ENCODE data around the gene UNC45B.

Gene UNC45B

DNA sequence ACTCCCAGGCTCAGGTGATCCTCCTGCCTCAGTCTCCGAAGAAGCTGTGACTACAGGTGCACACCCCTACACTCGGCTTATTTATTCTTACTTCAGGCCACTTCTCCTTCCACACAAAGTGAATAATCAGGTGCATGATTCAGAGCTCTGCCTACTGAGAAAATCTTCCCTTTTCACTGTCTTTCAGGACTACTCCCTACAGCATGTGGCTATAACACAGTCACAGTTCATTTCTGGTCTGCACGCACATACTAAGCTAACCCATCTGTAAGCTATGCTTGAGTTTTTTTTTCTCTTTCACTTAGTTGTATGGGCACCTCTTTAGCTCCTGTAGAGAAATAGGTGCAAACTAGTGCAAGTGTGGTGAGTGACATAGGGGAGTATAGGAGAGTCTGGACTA lies 87.7 kb downstream of the UNC45B start:
- Histone ChIP-seq H3K4me3 (ENCODE audit: insufficient read depth, low read depth, low read length) (no peak overlapping the region), H3K36me3 (ENCODE audit: control insufficient read depth, insufficient read depth, low read length) (no peaks in the 10 kb centered on the region), H3K4me1 (ENCODE audit: control insufficient read depth, insufficient read depth, low read length) (no peaks in the 10 kb centered on the region), H3K27me3 (ENCODE audit: control insufficient read depth, insufficient read depth, low read length, poor library complexity, severe bottlenecking) (peaks cover 4% of the 10 kb centered on the region), H3K9me3 (ENCODE audit: control insufficient read depth, low read length) (no peaks in the 10 kb centered on the region), H3K27ac (ENCODE audit: insufficient read depth, low read depth, low read length, poor library complexity, severe bottlenecking) (no peak overlapping the region)
- WGBS, 2 experiments = 90 to 92% methylated on average over 3 of the region's 3 CpGs

DNA sequence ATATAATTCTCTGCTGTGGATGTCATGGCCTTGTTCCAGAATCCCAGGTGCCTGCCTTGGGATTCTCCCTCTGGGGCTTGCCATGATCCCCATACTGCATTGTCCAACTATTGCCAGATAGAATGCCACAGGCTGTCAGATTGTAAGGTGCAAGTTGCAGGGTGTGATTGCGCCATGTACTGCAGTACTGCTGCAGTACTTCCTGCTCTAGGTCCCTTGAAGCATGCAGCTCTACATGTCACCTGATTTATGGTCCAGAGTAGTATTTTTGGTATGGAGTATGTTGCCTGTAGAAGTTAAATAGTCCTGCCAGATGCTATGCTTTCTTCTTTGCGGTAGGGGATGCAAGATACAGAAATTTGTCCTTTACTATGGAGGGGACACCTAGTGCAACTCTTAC lies 88.3 kb downstream of the UNC45B start:
- Histone ChIP-seq H3K9me3 (ENCODE audit: control insufficient read depth, low read length) (no peaks in the 10 kb centered on the region), H3K27ac (ENCODE audit: insufficient read depth, low read depth, low read length, poor library complexity, severe bottlenecking) (no peak overlapping the region), H3K4me1 (ENCODE audit: control insufficient read depth, insufficient read depth, low read length) (no peaks in the 10 kb centered on the region), H3K4me3 (ENCODE audit: insufficient read depth, low read depth, low read length) (no peak overlapping the region), H3K36me3 (ENCODE audit: control insufficient read depth, insufficient read depth, low read length) (no peaks in the 10 kb centered on the region), H3K27me3 (ENCODE audit: control insufficient read depth, insufficient read depth, low read length, poor library complexity, severe bottlenecking) (peaks cover 4% of the 10 kb centered on the region)
- WGBS, 2 experiments = 94 to 96% methylated on average over 2 of the region's 2 CpGs

DNA sequence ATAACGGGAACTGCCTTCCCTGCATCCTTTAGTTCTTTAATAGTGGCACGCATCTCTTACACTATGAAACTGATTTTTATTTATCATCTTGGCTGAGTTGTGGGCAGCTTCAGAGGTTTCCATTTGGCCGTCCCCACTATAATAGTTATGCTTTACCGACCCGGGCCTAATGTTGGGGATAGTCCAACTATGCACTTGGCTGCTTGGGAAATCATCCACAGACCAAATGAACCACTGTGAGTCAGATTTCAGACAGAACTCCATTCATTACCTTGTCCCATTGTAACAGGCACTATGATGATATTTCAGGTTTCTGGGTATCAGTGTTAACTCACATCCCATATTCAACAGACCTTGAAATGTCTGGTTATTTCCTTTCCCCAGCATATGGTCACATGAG lies 89.2 kb downstream of the UNC45B start:
- WGBS, 2 experiments = 93 to 94% methylated on average over 5 of the region's 5 CpGs
- Histone ChIP-seq H3K9me3 (ENCODE audit: control insufficient read depth, low read length) (no peaks in the 10 kb centered on the region), H3K4me1 (ENCODE audit: control insufficient read depth, insufficient read depth, low read length) (no peaks in the 10 kb centered on the region), H3K27me3 (ENCODE audit: control insufficient read depth, insufficient read depth, low read length, poor library complexity, severe bottlenecking) (peaks cover 7% of the 10 kb centered on the region), H3K27ac (ENCODE audit: insufficient read depth, low read depth, low read length, poor library complexity, severe bottlenecking) (no peak overlapping the region), H3K36me3 (ENCODE audit: control insufficient read depth, insufficient read depth, low read length) (no peaks in the 10 kb centered on the region), H3K4me3 (ENCODE audit: insufficient read depth, low read depth, low read length) (no peak overlapping the region)

DNA sequence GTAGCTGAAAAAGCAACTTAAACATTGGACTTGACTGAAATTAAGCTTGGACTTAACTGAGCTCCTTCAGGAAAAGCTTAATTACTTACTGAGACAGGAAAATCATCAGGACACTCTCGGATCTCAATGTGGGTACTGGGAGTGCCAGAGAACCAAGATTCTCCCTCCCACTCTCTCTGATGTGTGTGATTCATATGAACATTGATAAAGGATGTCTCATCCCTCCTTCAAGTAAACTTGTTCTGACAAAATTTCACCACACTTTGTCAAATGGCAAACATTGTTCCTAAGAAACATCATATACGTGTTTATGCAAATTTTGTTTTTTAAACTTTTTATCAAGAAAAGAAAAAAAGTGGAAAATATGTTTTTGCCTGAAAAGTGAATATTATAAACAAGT lies 91.2 kb downstream of the UNC45B start:
- Histone ChIP-seq H3K4me3 (ENCODE audit: insufficient read depth, low read depth, low read length) (no peak overlapping the region), H3K9me3 (ENCODE audit: control insufficient read depth, low read length) (no peaks in the 10 kb centered on the region), H3K36me3 (ENCODE audit: control insufficient read depth, insufficient read depth, low read length) (no peaks in the 10 kb centered on the region), H3K4me1 (ENCODE audit: control insufficient read depth, insufficient read depth, low read length) (peaks cover 3% of the 10 kb centered on the region), H3K27me3 (ENCODE audit: control insufficient read depth, insufficient read depth, low read length, poor library complexity, severe bottlenecking) (peaks cover 10% of the 10 kb centered on the region), H3K27ac (ENCODE audit: insufficient read depth, low read depth, low read length, poor library complexity, severe bottlenecking) (no peak overlapping the region)
- WGBS, 2 experiments = 97 to 100% methylated on average over 2 of the region's 2 CpGs

Measured in ectodermal cell (in vitro differentiated cells).